ENCODE data around the gene SEMA6A.
A peak's percentile ranks its signal among the peaks of the same experiment; 100 is the strongest.

The SEMA6A gene

GRCh38 chr5:116465411-116465810, 109.2 kb downstream of the SEMA6A start:
- no peak for ATAC-seq
- TF ChIP-seq, protein P1, sequence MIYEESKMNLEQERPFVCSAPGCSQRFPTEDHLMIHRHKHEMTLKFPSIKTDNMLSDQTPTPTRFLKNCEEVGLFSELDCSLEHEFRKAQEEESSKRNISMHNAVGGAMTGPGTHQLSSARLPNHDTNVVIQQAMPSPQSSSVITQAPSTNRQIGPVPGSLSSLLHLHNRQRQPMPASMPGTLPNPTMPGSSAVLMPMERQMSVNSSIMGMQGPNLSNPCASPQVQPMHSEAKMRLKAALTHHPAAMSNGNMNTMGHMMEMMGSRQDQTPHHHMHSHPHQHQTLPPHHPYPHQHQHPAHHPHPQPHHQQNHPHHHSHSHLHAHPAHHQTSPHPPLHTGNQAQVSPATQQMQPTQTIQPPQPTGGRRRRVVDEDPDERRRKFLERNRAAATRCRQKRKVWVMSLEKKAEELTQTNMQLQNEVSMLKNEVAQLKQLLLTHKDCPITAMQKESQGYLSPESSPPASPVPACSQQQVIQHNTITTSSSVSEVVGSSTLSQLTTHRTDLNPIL (CRISPR knock-in tag; IDR thresholded peaks at IDR 0.05; ENCODE audit: low read depth): no peak
- TF ChIP-seq, protein P2, sequence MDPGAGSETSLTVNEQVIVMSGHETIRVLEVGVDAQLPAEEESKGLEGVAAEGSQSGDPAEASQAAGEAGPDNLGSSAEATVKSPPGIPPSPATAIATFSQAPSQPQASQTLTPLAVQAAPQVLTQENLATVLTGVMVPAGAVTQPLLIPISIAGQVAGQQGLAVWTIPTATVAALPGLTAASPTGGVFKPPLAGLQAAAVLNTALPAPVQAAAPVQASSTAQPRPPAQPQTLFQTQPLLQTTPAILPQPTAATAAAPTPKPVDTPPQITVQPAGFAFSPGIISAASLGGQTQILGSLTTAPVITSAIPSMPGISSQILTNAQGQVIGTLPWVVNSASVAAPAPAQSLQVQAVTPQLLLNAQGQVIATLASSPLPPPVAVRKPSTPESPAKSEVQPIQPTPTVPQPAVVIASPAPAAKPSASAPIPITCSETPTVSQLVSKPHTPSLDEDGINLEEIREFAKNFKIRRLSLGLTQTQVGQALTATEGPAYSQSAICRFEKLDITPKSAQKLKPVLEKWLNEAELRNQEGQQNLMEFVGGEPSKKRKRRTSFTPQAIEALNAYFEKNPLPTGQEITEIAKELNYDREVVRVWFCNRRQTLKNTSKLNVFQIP (CRISPR knock-in tag; IDR thresholded peaks at IDR 0.05; ENCODE audit: borderline replicate concordance, low read depth): no peak
- TF ChIP-seq TOX (CRISPR knock-in tag; IDR thresholded peaks at IDR 0.05; ENCODE audit: borderline replicate concordance) (no peak), CSDC2 (CRISPR knock-in tag; IDR thresholded peaks at IDR 0.05) (no peak), OSR1 (CRISPR knock-in tag; IDR thresholded peaks at IDR 0.05) (no peak), ARNTL (CRISPR knock-in tag; IDR thresholded peaks at IDR 0.05; ENCODE audit: borderline replicate concordance, low read depth) (no peak), ISL1 (CRISPR knock-in tag; IDR thresholded peaks at IDR 0.05) (no peak), ZFP3 (CRISPR knock-in tag; IDR thresholded peaks at IDR 0.05) (no peak), ZC3H10 (CRISPR knock-in tag; IDR thresholded peaks at IDR 0.05) (no peak), ZNF70 (CRISPR knock-in tag; IDR thresholded peaks at IDR 0.05) (no peak), ESRRG (CRISPR knock-in tag; IDR thresholded peaks at IDR 0.05) (no peak), ZNF565 (CRISPR knock-in tag; conservative IDR thresholded peaks at IDR 0.05; ENCODE audit: low read depth) (no peak), SNAI2 (CRISPR knock-in tag; IDR thresholded peaks at IDR 0.05) (no peak), GLIS3 (CRISPR knock-in tag; IDR thresholded peaks at IDR 0.05) (no peak), RARB (CRISPR knock-in tag; IDR thresholded peaks at IDR 0.05) (no peak)

GRCh38 chr5:116464144-116464708, 110.4 kb downstream of the SEMA6A start:
- ATAC-seq: no peak; the same call in 2 of the 3 replicates
- no peak for TF ChIP-seq OSR1 (CRISPR knock-in tag; IDR thresholded peaks at IDR 0.05)
- peak; percentile 65 for TF ChIP-seq ISL1 (CRISPR knock-in tag; IDR thresholded peaks at IDR 0.05)

DNA sequence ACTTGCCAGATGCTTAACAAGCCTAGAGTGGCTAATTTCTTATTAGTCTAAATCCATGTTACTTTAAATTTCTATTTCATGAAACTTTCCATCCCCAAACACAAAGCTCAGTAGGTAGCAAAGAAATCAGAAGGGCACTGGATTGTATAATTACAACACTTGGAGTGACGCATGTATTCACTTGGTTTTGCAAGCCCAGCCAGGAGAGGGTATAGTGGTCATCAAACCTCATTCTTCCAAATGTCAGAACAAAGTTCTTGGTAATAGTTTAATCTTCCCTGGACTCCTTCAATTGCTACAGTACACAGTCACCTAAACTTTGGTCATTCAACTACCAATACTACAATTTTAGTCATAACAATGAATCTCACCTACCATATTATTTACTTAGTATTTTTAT, 112.1 kb downstream of the SEMA6A start:
- no peak for ATAC-seq
- no peak for TF ChIP-seq ZFP30 (CRISPR knock-in tag; IDR thresholded peaks at IDR 0.05)
- TF ChIP-seq, protein P2 (CRISPR knock-in tag; IDR thresholded peaks at IDR 0.05; ENCODE audit: borderline replicate concordance, low read depth): no peak
- no peak for TF ChIP-seq GLIS3 (CRISPR knock-in tag; IDR thresholded peaks at IDR 0.05)
- TF ChIP-seq ISL1 (CRISPR knock-in tag; IDR thresholded peaks at IDR 0.05): no peak
- TF ChIP-seq CSDC2 (CRISPR knock-in tag; IDR thresholded peaks at IDR 0.05): no peak
- TF ChIP-seq ZFP3 (CRISPR knock-in tag; IDR thresholded peaks at IDR 0.05): no peak
- TF ChIP-seq PPARA (CRISPR knock-in tag; IDR thresholded peaks at IDR 0.05; ENCODE audit: borderline replicate concordance): no peak
- TF ChIP-seq ZNF565 (CRISPR knock-in tag; conservative IDR thresholded peaks at IDR 0.05; ENCODE audit: low read depth): no peak

GRCh38 chr5:116459301-116459700, 115.3 kb downstream of the SEMA6A start:
- no peak for ATAC-seq
- TF ChIP-seq TCF4 (CRISPR knock-in tag; IDR thresholded peaks at IDR 0.05; ENCODE audit: borderline replicate concordance): no peak
- no peak for TF ChIP-seq ZC3H10 (CRISPR knock-in tag; IDR thresholded peaks at IDR 0.05)
- no peak for TF ChIP-seq BACH2 (CRISPR knock-in tag; IDR thresholded peaks at IDR 0.05; ENCODE audit: borderline replicate concordance)
- TF ChIP-seq ISL1 (CRISPR knock-in tag; IDR thresholded peaks at IDR 0.05): no peak
- TF ChIP-seq CSRNP3 (CRISPR knock-in tag; IDR thresholded peaks at IDR 0.05): no peak
- no peak for TF ChIP-seq SNAI2 (CRISPR knock-in tag; IDR thresholded peaks at IDR 0.05)
- no peak for TF ChIP-seq GLIS3 (CRISPR knock-in tag; IDR thresholded peaks at IDR 0.05)
- TF ChIP-seq CSDC2 (CRISPR knock-in tag; IDR thresholded peaks at IDR 0.05): no peak
- TF ChIP-seq, protein P2 (CRISPR knock-in tag; IDR thresholded peaks at IDR 0.05; ENCODE audit: borderline replicate concordance, low read depth): no peak
- no peak for TF ChIP-seq OSR1 (CRISPR knock-in tag; IDR thresholded peaks at IDR 0.05)
- no peak for TF ChIP-seq ZNF8 (CRISPR knock-in tag; IDR thresholded peaks at IDR 0.05)
